Retinal pigment epithelial cell (primary cell): ENCODE results near the gene SVIL.
"Not testable (repeated sequence)": the region's sequence is repeated elsewhere in the genome, so short reads cannot be mapped to it uniquely, and the experiment has no call there.

Experiments
- DNase-seq: peaks from one replicate; pipeline ENCODE4 v3.0.0-alpha.2; 2010; ENCODE audit warnings: low read depth
- H3K4me3 ChIP-seq: 2 replicates; pipeline ENCODE4 v1.5.1; 2011; ENCODE audit warnings: mild to moderate bottlenecking, low read length, control low read depth, moderate library complexity
- TF ChIP-seq, protein P1 (sequence below): conservative IDR thresholded peaks from 2 replicates; pipeline ENCODE4 v1.5.1; 2011; ENCODE audit warnings: low read depth, low read length, control low read depth, inconsistent platforms

SVIL gene

DNA sequence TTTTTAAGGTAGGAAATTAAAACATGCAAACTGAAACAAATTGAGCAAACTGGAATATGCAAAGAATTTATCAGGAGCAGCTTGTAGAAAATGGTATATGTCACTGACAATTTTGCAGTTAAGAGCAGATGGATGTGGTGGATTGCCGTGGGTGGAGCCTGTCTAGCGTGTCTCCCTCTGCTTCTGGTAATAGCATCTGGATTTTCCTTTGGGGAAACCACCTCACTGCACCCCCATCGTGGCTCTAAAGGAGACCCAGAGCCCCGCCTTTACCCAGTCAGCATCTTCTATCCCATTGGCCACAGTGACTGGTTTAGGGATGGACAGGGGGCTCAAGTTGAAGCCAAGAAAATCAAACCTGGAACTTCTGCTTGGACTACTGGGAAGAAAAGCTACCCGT, 142.9 kb downstream of the SVIL start:
- no peak overlapping the region for H3K4me3 ChIP-seq
- DNase-seq, result no peak
- TF ChIP-seq, protein P1, sequence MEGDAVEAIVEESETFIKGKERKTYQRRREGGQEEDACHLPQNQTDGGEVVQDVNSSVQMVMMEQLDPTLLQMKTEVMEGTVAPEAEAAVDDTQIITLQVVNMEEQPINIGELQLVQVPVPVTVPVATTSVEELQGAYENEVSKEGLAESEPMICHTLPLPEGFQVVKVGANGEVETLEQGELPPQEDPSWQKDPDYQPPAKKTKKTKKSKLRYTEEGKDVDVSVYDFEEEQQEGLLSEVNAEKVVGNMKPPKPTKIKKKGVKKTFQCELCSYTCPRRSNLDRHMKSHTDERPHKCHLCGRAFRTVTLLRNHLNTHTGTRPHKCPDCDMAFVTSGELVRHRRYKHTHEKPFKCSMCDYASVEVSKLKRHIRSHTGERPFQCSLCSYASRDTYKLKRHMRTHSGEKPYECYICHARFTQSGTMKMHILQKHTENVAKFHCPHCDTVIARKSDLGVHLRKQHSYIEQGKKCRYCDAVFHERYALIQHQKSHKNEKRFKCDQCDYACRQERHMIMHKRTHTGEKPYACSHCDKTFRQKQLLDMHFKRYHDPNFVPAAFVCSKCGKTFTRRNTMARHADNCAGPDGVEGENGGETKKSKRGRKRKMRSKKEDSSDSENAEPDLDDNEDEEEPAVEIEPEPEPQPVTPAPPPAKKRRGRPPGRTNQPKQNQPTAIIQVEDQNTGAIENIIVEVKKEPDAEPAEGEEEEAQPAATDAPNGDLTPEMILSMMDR, result no peak

DNA sequence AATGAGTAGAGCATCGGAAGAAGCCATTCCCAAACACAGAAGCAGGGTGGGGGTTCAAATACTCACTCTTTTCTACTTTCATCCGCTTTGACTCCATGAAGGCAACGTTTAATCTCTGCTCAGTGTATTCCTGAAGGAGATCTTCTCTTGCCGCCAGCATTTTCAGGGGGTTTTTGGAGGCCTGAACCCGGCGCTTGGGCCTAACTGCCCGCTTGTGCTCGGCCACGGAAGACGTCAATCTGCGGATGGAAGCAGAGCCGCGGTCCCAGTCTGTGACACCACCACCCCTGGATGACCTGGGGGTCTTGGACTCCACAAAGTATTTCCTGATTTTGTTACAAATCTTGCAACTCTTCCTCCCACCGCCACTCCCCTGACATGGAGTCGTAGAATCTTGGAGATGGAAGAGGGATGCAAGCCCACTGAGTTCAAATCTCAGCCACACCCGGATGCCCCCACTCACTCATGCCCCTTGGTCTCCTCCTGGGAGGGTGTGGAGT, 143.9 kb downstream of the SVIL start:
- DNase-seq, H3K4me3 ChIP-seq: not testable (repeated sequence)

DNA sequence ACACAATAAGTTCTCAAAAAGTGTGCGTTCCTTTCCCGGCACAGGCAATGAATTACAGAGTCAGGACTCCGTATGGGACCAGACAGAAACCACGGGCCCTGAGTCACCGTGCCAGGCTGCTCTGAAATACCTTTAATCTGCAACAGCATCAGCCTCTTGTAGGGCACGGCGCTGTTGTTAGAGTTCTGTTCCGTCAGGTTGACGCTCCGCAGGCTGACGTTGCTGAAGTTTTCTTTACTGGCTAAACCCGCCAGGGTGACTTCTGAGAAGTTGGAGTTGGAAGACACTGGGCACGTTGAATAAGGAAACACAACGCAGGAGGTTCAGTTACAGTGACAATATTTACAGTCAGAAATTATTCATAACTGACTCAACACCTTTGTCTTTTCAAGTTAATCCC, 146.3 kb downstream of the SVIL start:
- not testable (repeated sequence) for DNase-seq, H3K4me3 ChIP-seq

DNA sequence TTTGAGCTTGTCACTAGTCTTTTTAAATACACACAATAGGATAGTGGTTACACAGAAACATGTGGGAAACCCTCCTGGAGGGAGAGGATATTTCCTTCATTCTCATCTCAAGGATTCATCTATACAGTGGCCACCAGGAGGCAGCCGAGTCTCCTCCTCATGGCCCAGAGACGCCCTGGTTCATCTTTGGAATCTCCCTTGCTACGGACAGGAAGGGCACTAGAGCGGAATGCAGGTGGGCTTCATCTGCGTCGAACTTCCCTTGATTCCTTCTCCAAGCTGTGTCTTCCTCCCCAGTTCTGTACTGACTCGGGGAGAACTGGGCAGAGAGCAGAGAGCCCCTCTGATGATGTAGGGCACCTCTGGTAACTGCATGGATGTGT, 146.9 kb downstream of the SVIL start:
- not testable (repeated sequence) for H3K4me3 ChIP-seq

DNA sequence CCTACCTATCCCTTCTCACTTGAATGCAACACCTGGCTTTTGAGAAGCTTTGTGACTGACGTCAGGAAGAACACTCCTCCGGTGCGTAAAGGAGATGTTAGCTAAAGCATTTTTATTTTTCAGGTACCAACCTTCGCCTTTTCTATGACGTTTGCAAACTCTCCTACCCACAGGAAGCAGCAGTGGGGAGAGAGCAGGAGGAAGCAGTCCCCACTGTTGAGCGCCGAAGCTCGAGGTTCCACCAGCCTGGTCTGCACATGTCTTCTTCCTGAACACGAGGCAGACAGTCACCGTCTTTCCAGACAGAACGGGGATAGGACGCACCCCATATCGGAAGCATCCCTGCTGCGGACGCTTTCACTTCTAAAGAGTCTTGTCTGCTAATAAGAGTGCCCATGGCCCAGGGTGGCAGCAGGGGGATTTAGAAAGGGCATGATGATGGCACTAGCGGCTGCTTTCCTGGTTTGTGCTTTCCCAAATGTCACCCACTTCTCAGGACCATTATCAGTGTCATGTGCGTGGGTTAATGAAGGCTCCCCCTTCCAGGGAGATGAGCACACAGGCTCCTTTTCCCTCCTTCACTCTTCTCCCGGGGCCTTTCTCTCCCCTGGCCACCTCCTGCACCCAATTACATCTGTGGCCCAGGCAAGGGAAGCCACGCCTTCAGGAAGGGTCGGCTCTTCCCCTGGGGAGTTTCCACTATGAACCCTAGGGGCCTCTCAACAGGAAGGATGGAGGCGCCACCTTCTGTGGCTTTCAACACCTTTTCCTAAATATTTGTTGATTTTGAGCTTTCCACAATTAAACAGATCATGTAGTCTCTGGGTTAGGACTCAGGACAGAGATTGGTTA, 147.5 kb downstream of the SVIL start:
- not testable (repeated sequence) for H3K4me3 ChIP-seq, DNase-seq

More for the DNA sequence above, 146.9 kb downstream of the SVIL start:
- not testable (repeated sequence) for DNase-seq

DNA sequence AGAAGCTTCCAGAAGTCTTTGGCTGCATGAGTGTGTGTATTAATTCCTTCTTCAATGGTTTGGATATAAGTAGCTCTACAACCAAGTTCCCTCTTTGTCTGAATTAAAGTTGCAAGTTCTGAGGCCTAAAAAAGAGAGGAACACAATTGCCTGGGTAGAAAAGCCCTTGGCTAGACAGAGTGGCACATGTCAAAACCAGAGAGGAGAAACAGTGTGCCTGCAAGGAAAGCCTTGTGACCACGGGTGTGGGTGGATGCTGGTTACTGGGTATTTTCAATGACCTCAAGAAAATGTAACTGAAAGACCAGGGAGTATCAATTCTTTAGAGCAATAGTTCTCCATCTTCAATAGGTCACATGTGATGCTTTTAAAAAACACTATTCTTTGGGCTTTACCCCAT, 148.3 kb downstream of the SVIL start:
- no peak overlapping the region for H3K4me3 ChIP-seq
- TF ChIP-seq, protein P1, result no peak
- no peak for DNase-seq

DNA sequence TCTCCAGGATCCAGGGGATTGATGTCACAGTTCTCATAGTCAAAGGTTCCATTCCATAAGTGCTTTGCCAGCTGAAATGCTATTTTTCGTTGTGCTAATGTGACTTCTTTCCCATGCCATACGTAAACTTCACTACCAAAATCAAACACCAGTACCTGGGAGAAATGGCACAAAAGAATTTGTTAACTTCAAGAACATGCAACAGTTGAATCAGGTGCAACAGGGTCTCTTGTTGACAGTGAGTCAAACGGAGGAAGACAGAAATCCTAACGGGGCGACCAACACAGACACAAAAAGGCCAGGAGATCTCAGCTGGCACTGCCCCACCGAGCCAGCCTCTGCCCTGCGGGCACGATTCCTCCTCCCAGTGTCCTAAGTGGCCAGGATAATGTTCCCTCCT, 150.1 kb downstream of the SVIL start:
- not testable (repeated sequence) for DNase-seq, H3K4me3 ChIP-seq

DNA sequence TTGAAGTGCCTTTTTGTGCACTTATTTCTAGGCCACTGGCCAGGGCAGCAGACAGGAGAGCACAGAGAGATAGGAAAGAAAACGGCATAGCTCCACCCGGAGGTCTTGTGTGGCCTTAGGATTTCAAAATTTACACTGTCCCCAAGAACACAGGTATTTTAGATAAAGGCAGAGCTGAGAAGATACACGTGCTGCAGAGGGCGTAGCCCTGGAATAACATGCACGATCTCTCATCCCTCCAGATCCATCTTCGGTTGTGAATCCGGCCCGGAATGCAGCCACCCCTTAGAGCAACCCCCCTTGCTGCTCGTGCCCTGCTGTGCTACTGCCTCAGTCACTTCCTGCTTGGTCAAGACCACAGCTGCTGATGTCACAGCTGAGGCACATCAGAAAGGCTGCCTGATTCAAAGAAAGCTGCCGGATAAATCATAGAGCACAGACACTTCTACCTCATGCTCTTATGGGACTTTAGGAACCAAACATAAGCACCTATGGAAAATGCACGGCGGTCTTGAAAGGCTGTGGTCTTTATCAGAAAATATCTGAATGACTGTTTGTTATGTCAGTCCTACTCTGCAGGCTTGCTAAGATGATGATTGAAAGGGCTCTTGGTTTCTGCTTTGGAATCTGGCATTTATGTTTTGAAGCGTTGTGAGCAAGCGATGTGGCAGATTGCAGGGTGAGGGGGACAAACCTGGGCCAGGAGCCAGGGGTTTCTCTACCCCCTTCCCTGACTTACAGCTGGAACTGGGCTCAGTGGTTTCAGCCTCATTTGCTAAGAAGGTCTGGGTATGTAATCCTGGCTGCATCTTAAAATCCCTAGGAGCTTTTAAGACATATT, 152.0 kb downstream of the SVIL start:
- TF ChIP-seq, protein P1, result peak; percentile 5
- DNase-seq, result no peak

DNA sequence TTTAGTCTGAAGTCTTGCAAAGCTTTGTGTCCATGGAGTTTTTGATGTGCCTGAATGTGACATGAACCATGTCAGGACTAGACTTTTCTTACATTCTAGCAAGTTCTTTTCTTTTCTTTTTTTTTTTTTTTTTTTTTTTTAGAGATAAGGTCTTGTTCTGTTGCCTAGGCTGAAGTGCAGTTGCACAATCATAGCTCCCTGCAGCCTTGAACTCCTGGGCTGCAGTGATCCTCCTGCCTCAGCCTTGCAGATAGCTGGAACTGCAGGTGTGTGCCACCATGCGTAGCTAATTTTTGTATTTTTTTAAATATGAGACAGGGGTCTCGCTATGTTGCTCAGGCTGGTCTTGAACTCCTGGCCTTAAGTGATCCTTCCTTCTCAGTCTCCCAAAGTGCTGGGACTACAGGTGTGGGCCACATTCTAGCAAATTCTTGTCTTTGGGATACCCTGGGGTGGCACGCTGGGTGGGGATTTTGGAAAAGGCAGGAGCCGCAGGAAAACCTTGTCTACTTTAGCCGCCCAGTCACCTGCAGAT, 152.8 kb downstream of the SVIL start:
- no peak overlapping the region for H3K4me3 ChIP-seq
- TF ChIP-seq, protein P1, result no peak
- DNase-seq, result no peak

More for the DNA sequence above, 152.0 kb downstream of the SVIL start:
- H3K4me3 ChIP-seq, result no peak overlapping the region
